Transverse colon (tissue), 4 donors: Measurements from ENCODE around the gene PDE4D.

Experiments used
- CTCF ChIP-seq, 5 experiments: fragments of 200-600 bp in 3 of 5; fragments of 450-650 bp in 2 of 5; sonication (generic) in 3 of 5; IDR thresholded peaks; 1 replicate in 2 of 5; 2 replicates in 3 of 5; pipeline ENCODE4 v1.5.1; 2016 to 2017; ENCODE audit warnings: antibody characterized with exemption in 5 of 5, inconsistent platforms in 3 of 5, mild to moderate bottlenecking in 2 of 5, moderate library complexity in 1 of 5
- POLR2AphosphoS5 ChIP-seq, 3 donors: sonication (generic); formaldehyde crosslinking; IDR thresholded peaks; one replicate each; pipeline ENCODE4 v1.6.1; 2016; ENCODE audit warnings: antibody characterized with exemption in 3 of 3

- TF ChIP-seq CTCF (IDR thresholded peaks at IDR 0.05) = no peak
- no peak for TF ChIP-seq POLR2AphosphoS5 (IDR thresholded peaks at IDR 0.05)
Measured at GRCh38 chr5:59674763-59675162, 218.8 kb downstream of the PDE4D start.
